H9 (cell line): Measurements from ENCODE around the gene NNT. TPM values are rescaled to one million over a fixed set of nuclear protein-coding genes. Genes with fewer than 3 reads are reported as not detected.

Source experiments
- DNase-seq: peaks from one replicate; pipeline ENCODE4 v3.0.0-alpha.2; 2017
- H2AFZ ChIP-seq: one replicate; pipeline ENCODE4 v1.6.1; 2013; ENCODE audit warnings: mild to moderate bottlenecking, low read length, control low read depth, moderate library complexity
- H2AK5ac ChIP-seq: 2 replicates; pipeline ENCODE4 v1.6.1; 2013; ENCODE audit warnings: low read length, control low read depth, mixed read lengths; ENCODE audit not compliant: insufficient read length
- H2BK120ac ChIP-seq: one replicate; pipeline ENCODE4 v1.6.1; 2013; ENCODE audit warnings: low read depth, mild to moderate bottlenecking, low read length, control low read depth, inconsistent platforms; ENCODE audit not compliant: poor library complexity, severe bottlenecking
- H2BK12ac ChIP-seq: 2 replicates; pipeline ENCODE4 v1.6.1; 2013; ENCODE audit warnings: low read length, control low read depth, mixed read lengths, low read depth; ENCODE audit not compliant: insufficient read length
- H2BK15ac ChIP-seq: 2 replicates; pipeline ENCODE4 v1.6.1; 2013; ENCODE audit warnings: low read depth, low read length, control low read depth
- H2BK20ac ChIP-seq: one replicate; pipeline ENCODE4 v1.6.1; 2013; ENCODE audit warnings: low read depth, mild to moderate bottlenecking, low read length, control low read depth, inconsistent platforms; ENCODE audit not compliant: poor library complexity, severe bottlenecking
- H2BK5ac ChIP-seq: 2 replicates; pipeline ENCODE4 v1.6.1; 2013; ENCODE audit warnings: low read length, control low read depth, mixed read lengths; ENCODE audit not compliant: insufficient read length
- H3K14ac ChIP-seq: 2 replicates; pipeline ENCODE4 v1.6.1; 2013; ENCODE audit warnings: low read length, control low read depth; ENCODE audit not compliant: insufficient read depth
- H3K18ac ChIP-seq: 2 replicates; pipeline ENCODE4 v1.6.1; 2013; ENCODE audit warnings: low read depth, mild to moderate bottlenecking, mixed read lengths, low read length, control low read depth; ENCODE audit not compliant: insufficient read length
- H3K23ac ChIP-seq: 2 replicates; pipeline ENCODE4 v1.6.1; 2013; ENCODE audit warnings: low read length, control low read depth, mixed read lengths, low read depth; ENCODE audit not compliant: insufficient read length
- H3K23me2 ChIP-seq: 2 replicates; pipeline ENCODE4 v1.6.1; 2013; ENCODE audit warnings: low read depth, mild to moderate bottlenecking, mixed read lengths, low read length, control low read depth; ENCODE audit not compliant: insufficient read length, poor library complexity, severe bottlenecking
- H3K27ac ChIP-seq: 2 replicates; pipeline ENCODE4 v1.5.1; 2013; ENCODE audit warnings: low read length, control low read depth, mixed read lengths, low read depth; ENCODE audit not compliant: insufficient read length
- H3K27me3 ChIP-seq: 2 replicates; pipeline ENCODE4 v1.6.1; 2013; ENCODE audit warnings: low read length, control low read depth, inconsistent platforms; ENCODE audit not compliant: insufficient read depth
- H3K4ac ChIP-seq: 2 replicates; pipeline ENCODE4 v1.6.1; 2013; ENCODE audit warnings: low read depth, mild to moderate bottlenecking, control low read depth, inconsistent platforms, low read length, moderate library complexity
- H3K4me1 ChIP-seq: 2 replicates; pipeline ENCODE4 v1.6.1; 2013; ENCODE audit warnings: low read length, control low read depth, inconsistent platforms; ENCODE audit not compliant: insufficient read depth
- H3K4me2 ChIP-seq: 2 replicates; pipeline ENCODE4 v1.6.1; 2013; ENCODE audit warnings: low read length, control low read depth, mixed read lengths; ENCODE audit not compliant: insufficient read length, insufficient read depth
- H3K56ac ChIP-seq: 2 replicates; pipeline ENCODE4 v1.6.1; 2013; ENCODE audit warnings: low read depth, mild to moderate bottlenecking, mixed read lengths, low read length, control low read depth; ENCODE audit not compliant: insufficient read length
- H3K79me1 ChIP-seq: 2 replicates; pipeline ENCODE4 v1.6.1; 2013; ENCODE audit warnings: low read depth, mild to moderate bottlenecking, moderate library complexity, low read length, control low read depth, inconsistent platforms; ENCODE audit not compliant: insufficient read depth, poor library complexity, severe bottlenecking
- H3K79me2 ChIP-seq: 2 replicates; pipeline ENCODE4 v1.6.1; 2013; ENCODE audit warnings: low read length, control low read depth, inconsistent platforms; ENCODE audit not compliant: insufficient read depth
- H3K9ac ChIP-seq: 2 replicates; pipeline ENCODE4 v1.6.1; 2013; ENCODE audit warnings: low read length, control low read depth, mixed read lengths; ENCODE audit not compliant: insufficient read length; ENCODE audit errors: extremely low read depth
- H3K9me3 ChIP-seq: one replicate; pipeline ENCODE4 v1.6.1; 2013; ENCODE audit warnings: low read depth, low read length, inconsistent platforms; ENCODE audit not compliant: control insufficient read depth
- H3T11ph ChIP-seq: one replicate; pipeline ENCODE4 v1.6.1; 2013; ENCODE audit warnings: mild to moderate bottlenecking, low read length, control low read depth, inconsistent platforms
- H4K20me1 ChIP-seq: one replicate; pipeline ENCODE4 v1.6.1; 2013; ENCODE audit not compliant: control insufficient read depth, insufficient read length, insufficient read depth
- H4K5ac ChIP-seq: 2 replicates; pipeline ENCODE4 v1.6.1; 2013; ENCODE audit warnings: low read depth, mild to moderate bottlenecking, mixed read lengths, low read length, control low read depth; ENCODE audit not compliant: insufficient read length
- H4K8ac ChIP-seq: replicated peaks from 2 replicates; pipeline ENCODE4 v1.6.1; 2013; ENCODE audit warnings: low read length, control low read depth, mixed read lengths, low read depth; ENCODE audit not compliant: insufficient read length
- H4K91ac ChIP-seq: 2 replicates; pipeline ENCODE4 v1.6.1; 2013; ENCODE audit warnings: low read depth, mild to moderate bottlenecking, moderate library complexity, mixed read lengths, low read length, control low read depth; ENCODE audit not compliant: insufficient read length
- H3K27ac Mint-ChIP-seq, 3 experiments: 2 replicates in 2 of 3; 3 replicates in 1 of 3; pipeline ENCODE4 v1.8.0; 2020 to 2021; ENCODE audit warnings: mixed read lengths in 3 of 3, mild to moderate bottlenecking in 1 of 3, moderate library complexity in 1 of 3
- H3K27me3 Mint-ChIP-seq: 2 replicates; pipeline ENCODE4 v1.8.0; 2021; ENCODE audit warnings: low read depth, mild to moderate bottlenecking, moderate library complexity, mixed read lengths
- H3K36me3 Mint-ChIP-seq, 3 experiments: 2 replicates in 2 of 3; 3 replicates in 1 of 3; pipeline ENCODE4 v1.8.0; 2020 to 2021; ENCODE audit warnings: low read depth in 3 of 3, mixed read lengths in 3 of 3; ENCODE audit not compliant: insufficient read depth in 1 of 3
- H3K4me1 Mint-ChIP-seq, 2 experiments: 2 replicates each; pipeline ENCODE4 v1.8.0; 2020; ENCODE audit warnings: mixed read lengths in 2 of 2
- H3K4me3 Mint-ChIP-seq, 2 experiments: 2 replicates in 1 of 2; 3 replicates in 1 of 2; pipeline ENCODE4 v1.8.0; 2020 to 2021; ENCODE audit warnings: mild to moderate bottlenecking in 2 of 2, mixed read lengths in 2 of 2, moderate library complexity in 1 of 2
- H3K9me3 Mint-ChIP-seq, 2 experiments: 2 replicates in 1 of 2; 3 replicates in 1 of 2; pipeline ENCODE4 v1.8.0; 2020; ENCODE audit warnings: mild to moderate bottlenecking in 2 of 2, mixed read lengths in 2 of 2, moderate library complexity in 1 of 2
- CTCF ChIP-seq: fragments of 200-600 bp; sonication (generic); conservative IDR thresholded peaks from 3 replicates; pipeline ENCODE4 v1.8.0; 2021; ENCODE audit warnings: antibody characterized with exemption, mild to moderate bottlenecking
- WGBS: extraction: QIAGEN DNeasy Blood & Tissue Kit; methylation state at CpG from one replicate; pipeline ENCODE4 v1.1.7; 2013; ENCODE audit warnings: missing lambda C conversion rate, low lambda C conversion rate, mixed read lengths; ENCODE audit not compliant: insufficient read length; ENCODE audit errors: extremely low coverage; 5-methylcytosine and 5-hydroxymethylcytosine counted together
- total RNA-seq: library from RNA; stranded (reverse); gene quantifications from 2 replicates; pipeline ENCODE4 v1.2.1, GENCODE V29; 2021

Gene NNT
- total RNA-seq, 1 experiment from 2014 or later = 27.6 TPM

GRCh38 chr5:43711496-43711895 is 108.5 kb downstream of the NNT start:
- H3K4me3 Mint-ChIP-seq = no peak overlapping the region
- DNase-seq = no peak
- WGBS = no CpG with 5 or more reads among the region's 6 CpGs

More at GRCh38 chr5:43711496-43711895, 108.5 kb downstream of the NNT start:
- H3K9me3 Mint-ChIP-seq = no peaks in the 10 kb centered on the region; a peak in 1 of 5 replicates
- Histone ChIP-seq H3T11ph (no peak overlapping the region), H4K91ac (no peak overlapping the region), H2BK15ac (no peak overlapping the region), H4K20me1 (no peaks in the 10 kb centered on the region), H4K5ac (no peak overlapping the region), H3K4ac (no peak overlapping the region), H2BK5ac (no peak overlapping the region), H3K18ac (no peak overlapping the region), H2BK120ac (no peak overlapping the region), H3K23ac (no peak overlapping the region), H3K9me3 (no peaks in the 10 kb centered on the region), H3K23me2 (no peaks in the 10 kb centered on the region), H2BK20ac (no peak overlapping the region), H2AK5ac (no peak overlapping the region), H2BK12ac (no peak overlapping the region), H3K27me3 (no peaks in the 10 kb centered on the region), H3K56ac (no peak overlapping the region), H3K4me1 (no peaks in the 10 kb centered on the region), H3K27ac (no peak overlapping the region), H3K4me2 (no peak overlapping the region), H4K8ac (no peak overlapping the region), H3K79me1 (no peaks in the 10 kb centered on the region), H3K9ac (no peak overlapping the region), H2AFZ (no peak overlapping the region), H3K79me2 (no peaks in the 10 kb centered on the region), H3K14ac (no peak overlapping the region)
- peaks cover 0 to 3% (median 0%) of the 10 kb centered on the region in 3 experiments; a peak in 1 of 7 replicates for H3K36me3 Mint-ChIP-seq
- TF ChIP-seq CTCF = no peak
- H3K27me3 Mint-ChIP-seq = no peaks in the 10 kb centered on the region; the same call in 1 of the 2 replicates
- H3K4me1 Mint-ChIP-seq = peaks cover 0 to 4% of the 10 kb centered on the region in 2 experiments; a peak in 1 of 4 replicates
- H3K27ac Mint-ChIP-seq = no peak overlapping the region
